ENCODE measurements around the gene ZNF385B. TPM values are rescaled to one million over a fixed set of nuclear protein-coding genes. Genes with fewer than 3 reads are reported as not detected.

Gene ZNF385B
- total RNA-seq, 1 donor from 2014 or later = not detected

- DNase-seq (ENCODE audit: extremely low read depth, low read depth, low spot score) = no peak
These were observed 302.2 kb downstream of the ZNF385B start for GRCh38 chr2:179559108-179559806.

- DNase-seq (ENCODE audit: extremely low read depth, low read depth, low spot score) = no peak
These were observed 303.1 kb downstream of the ZNF385B start for GRCh38 chr2:179558010-179558934.

- DNase-seq (ENCODE audit: extremely low read depth, low read depth, low spot score) = no peak
These were observed 305.0 kb downstream of the ZNF385B start for GRCh38 chr2:179556425-179556824.

- DNase-seq (ENCODE audit: extremely low read depth, low read depth, low spot score) = no peak
These were observed 305.6 kb downstream of the ZNF385B start for GRCh38 chr2:179555691-179556283.

- no peak for DNase-seq (ENCODE audit: extremely low read depth, low read depth, low spot score)
These were observed 306.6 kb downstream of the ZNF385B start for GRCh38 chr2:179554639-179555386.

GRCh38 chr2:179553382-179553781 lies 308.0 kb downstream of the ZNF385B start:
- no peak for DNase-seq (ENCODE audit: extremely low read depth, low read depth, low spot score)

GRCh38 chr2:179551539-179552045 lies 309.8 kb downstream of the ZNF385B start:
- no peak for DNase-seq (ENCODE audit: extremely low read depth, low read depth, low spot score)

- DNase-seq (ENCODE audit: extremely low read depth, low read depth, low spot score) = no peak
These were observed 310.6 kb downstream of the ZNF385B start for GRCh38 chr2:179550849-179551248.

GRCh38 chr2:179550214-179550613 lies 311.2 kb downstream of the ZNF385B start:
- no peak for DNase-seq (ENCODE audit: extremely low read depth, low read depth, low spot score)

GRCh38 chr2:179546656-179547055 lies 314.8 kb downstream of the ZNF385B start:
- no peak for DNase-seq (ENCODE audit: extremely low read depth, low read depth, low spot score)

GRCh38 chr2:179545024-179545423 lies 316.4 kb downstream of the ZNF385B start:
- DNase-seq (ENCODE audit: extremely low read depth, low read depth, low spot score) = no peak

- no peak for DNase-seq (ENCODE audit: extremely low read depth, low read depth, low spot score)
These were observed 318.0 kb downstream of the ZNF385B start for GRCh38 chr2:179543361-179543901.

GRCh38 chr2:179541586-179541985 lies 319.8 kb downstream of the ZNF385B start:
- no peak for DNase-seq (ENCODE audit: extremely low read depth, low read depth, low spot score)

GRCh38 chr2:179539124-179539511 lies 322.3 kb downstream of the ZNF385B start:
- no peak for DNase-seq (ENCODE audit: extremely low read depth, low read depth, low spot score)

GRCh38 chr2:179538406-179539123 lies 322.8 kb downstream of the ZNF385B start:
- DNase-seq (ENCODE audit: extremely low read depth, low read depth, low spot score) = no peak

- no peak for DNase-seq (ENCODE audit: extremely low read depth, low read depth, low spot score)
These were observed 325.2 kb downstream of the ZNF385B start for GRCh38 chr2:179536185-179536584.

GRCh38 chr2:179533875-179534274 lies 327.5 kb downstream of the ZNF385B start:
- no peak for DNase-seq (ENCODE audit: extremely low read depth, low read depth, low spot score)

- DNase-seq (ENCODE audit: extremely low read depth, low read depth, low spot score) = no peak
These were observed 328.5 kb downstream of the ZNF385B start for GRCh38 chr2:179532863-179533278.

- no peak for DNase-seq (ENCODE audit: extremely low read depth, low read depth, low spot score)
These were observed 332.8 kb downstream of the ZNF385B start for GRCh38 chr2:179528576-179529069.

Data from glomerular endothelial cell (primary cell).